Stomach smooth muscle (tissue), 2 donors: ENCODE data around the gene GPR153.

Experiments
- H3K27ac ChIP-seq: one replicate; pipeline ENCODE4 v1.7.0; 2013; ENCODE audit warnings: mild to moderate bottlenecking, low read length, inconsistent platforms
- H3K27me3 ChIP-seq, 2 donors: one replicate each; pipeline ENCODE4 v1.7.0; 2013; ENCODE audit warnings: low read length in 2 of 2; ENCODE audit not compliant: insufficient read depth in 2 of 2, control insufficient read depth in 1 of 2
- H3K36me3 ChIP-seq, 2 donors: one replicate each; pipeline ENCODE4 v1.7.0; 2013; ENCODE audit warnings: low read length in 2 of 2; ENCODE audit not compliant: control insufficient read depth in 2 of 2, insufficient read depth in 2 of 2
- H3K4me1 ChIP-seq: one replicate; pipeline ENCODE4 v1.7.0; 2013; ENCODE audit warnings: low read length; ENCODE audit not compliant: control insufficient read depth, insufficient read depth
- H3K4me3 ChIP-seq, 2 donors: one replicate each; pipeline ENCODE4 v1.7.0; 2013; ENCODE audit warnings: low read length in 2 of 2
- H3K9ac ChIP-seq, 2 donors: one replicate each; pipeline ENCODE4 v1.7.0; 2013; ENCODE audit warnings: low read length in 2 of 2, mild to moderate bottlenecking in 1 of 2
- H3K9me3 ChIP-seq, 2 donors: one replicate each; pipeline ENCODE4 v1.7.0; 2013; ENCODE audit warnings: low read length in 2 of 2; ENCODE audit not compliant: control insufficient read depth in 2 of 2
- donor health status: healthy.
- donor health status: Pancreatic carcinoma.

Gene GPR153

DNA sequence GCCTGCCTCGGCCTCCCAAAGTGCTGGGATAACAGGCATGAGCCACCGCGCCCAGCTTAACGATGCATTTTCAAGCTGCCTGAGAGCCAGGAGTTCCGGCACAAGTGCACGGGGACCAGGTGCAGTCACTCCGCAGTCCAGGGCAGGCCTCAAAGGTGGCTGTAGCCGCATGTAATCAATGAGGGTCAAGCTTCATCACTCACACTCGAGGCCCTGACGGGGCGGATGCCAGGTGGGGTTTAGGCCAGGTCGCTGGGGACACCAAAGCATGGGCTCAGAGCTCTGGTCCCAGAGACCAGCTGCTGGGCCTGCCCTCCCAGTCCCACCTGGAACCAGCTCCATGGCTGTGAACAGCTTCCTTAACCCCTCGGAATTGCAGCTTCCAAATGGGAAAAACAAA, 26.1 kb upstream of the GPR153 start:
- H3K4me1 ChIP-seq, result peaks cover 12% of the 10 kb centered on the region
- no peak overlapping the region for H3K27ac ChIP-seq
- no peak overlapping the region for H3K9ac ChIP-seq
- no peak overlapping the region for H3K4me3 ChIP-seq
- no peaks in the 10 kb centered on the region for H3K36me3 ChIP-seq
- H3K27me3 ChIP-seq, result no peaks in the 10 kb centered on the region
- no peaks in the 10 kb centered on the region for H3K9me3 ChIP-seq

DNA sequence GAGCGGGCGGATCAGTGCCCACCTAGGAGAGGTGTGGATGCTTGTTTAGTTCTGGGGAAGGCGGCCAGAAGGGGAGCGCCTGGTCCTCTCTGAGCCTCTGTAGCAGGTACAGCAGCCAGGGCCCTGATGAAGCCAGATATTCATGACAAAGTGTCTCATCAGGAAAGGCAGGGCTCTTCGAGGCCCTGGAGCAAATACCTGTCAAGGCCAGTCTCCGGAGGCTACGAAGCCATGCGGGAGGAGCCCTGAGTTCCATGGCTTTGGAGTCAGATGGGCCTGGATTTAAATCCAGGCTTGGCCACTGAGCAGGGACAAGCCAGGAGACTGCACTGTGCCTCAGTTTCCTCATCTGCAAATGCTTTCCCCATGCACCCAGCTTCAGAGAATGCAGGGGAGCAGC, 25.4 kb upstream of the GPR153 start:
- Histone ChIP-seq H3K4me3 (no peak overlapping the region), H3K27me3 (no peaks in the 10 kb centered on the region), H3K9ac (no peak overlapping the region), H3K9me3 (no peaks in the 10 kb centered on the region), H3K36me3 (no peaks in the 10 kb centered on the region), H3K4me1 (peaks cover 5% of the 10 kb centered on the region), H3K27ac (no peak overlapping the region)

DNA sequence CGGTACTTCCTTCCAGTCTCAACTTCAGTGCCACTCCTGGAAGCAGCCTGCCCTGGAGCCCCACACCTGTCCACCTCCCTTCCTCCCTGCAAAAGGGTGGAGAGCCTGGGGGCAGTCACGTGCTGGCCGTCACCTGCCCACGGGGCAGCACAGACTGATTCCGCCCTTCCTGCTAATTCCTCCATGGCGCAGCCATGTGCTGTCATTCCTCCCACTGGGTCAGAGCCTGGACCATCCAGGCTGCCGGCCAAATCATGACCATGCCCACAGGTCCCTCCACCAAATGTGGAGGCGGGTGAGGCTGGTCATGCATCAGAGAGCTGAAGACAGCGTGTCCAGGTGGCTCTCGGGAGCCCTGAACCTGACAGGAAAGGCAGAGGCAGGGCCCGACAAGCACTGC, 24.4 kb upstream of the GPR153 start:
- Histone ChIP-seq H3K36me3 (no peaks in the 10 kb centered on the region), H3K4me3 (no peak overlapping the region), H3K27ac (no peak overlapping the region), H3K9me3 (no peaks in the 10 kb centered on the region), H3K27me3 (no peaks in the 10 kb centered on the region), H3K4me1 (peaks cover 5% of the 10 kb centered on the region), H3K9ac (no peak overlapping the region)

DNA sequence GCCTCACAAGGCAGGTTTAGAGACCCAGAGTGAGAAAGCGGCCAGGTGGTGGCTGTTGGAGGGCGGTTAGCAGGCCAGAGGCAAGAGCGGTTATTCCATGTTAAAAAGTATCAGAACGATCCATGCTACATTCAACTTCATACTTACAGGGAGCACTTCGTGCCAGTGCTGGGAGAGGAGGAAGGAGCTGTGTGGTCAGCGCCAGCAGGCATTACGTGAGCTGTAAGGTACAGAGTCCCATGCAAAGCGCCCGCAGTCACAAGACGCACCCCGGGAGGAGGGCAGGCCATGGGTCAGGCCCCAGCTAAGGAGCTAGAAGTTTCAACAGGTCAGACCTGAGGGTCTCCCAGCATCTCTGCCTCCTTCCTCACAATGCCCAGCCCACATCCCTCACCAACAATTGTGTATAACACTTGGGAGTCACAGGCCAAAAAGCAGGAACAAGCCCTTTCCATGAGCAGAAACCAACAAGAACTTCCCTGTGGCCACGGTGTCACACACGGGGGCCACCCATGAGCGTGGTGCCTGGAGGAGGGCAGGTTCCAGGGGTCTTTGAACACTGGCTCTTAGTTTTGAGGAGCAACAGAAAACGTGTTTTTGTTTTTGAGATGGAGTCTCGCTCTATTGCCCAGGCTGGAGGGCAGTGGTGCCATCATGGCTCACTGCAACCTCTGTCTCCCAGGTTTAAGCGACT, 21.8 kb upstream of the GPR153 start:
- Histone ChIP-seq H3K27ac (no peak overlapping the region), H3K9ac (no peak overlapping the region)

DNA sequence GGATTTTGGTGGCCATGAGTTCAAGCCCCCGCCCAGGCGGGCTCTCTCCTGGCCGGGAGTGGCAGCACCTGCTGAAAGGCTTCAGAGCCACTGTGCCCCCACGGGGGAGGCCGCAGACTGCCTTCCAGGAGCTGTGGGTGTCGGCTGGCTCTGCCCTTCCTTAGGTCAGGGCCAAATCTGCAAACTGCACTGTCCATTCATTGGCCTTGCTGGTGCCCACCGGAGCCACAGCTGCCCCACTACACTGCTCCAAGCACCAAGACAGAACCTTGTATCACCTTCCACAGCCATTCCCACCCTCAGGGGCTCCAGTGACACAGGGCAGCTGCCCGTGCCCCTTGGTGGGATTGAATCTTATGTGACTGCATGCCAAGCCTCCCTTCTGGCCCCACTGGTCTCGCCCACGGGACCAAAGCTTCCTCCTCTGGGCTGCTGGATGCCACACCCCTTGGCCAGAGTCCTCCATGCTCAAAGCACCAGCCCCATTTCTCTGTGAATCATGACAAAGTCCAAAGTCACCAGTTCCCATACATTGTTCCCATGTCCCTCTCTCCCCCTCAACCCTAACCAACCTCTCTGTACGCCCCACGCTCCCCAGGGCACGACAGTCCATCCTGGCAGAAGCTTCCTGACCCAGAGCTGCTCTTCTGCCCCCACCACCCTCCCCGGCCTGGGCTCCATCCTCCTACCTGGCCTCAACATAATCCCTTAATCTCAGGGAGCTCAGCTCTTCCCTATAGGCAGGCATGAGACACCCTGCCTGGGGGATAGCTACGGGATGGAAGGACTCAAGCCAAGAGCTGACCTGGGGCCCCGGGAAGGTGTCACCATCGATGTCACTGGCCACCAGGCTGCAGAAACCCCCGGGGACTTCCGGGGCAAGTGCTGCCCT, 20.9 kb upstream of the GPR153 start:
- Histone ChIP-seq H3K9me3 (no peaks in the 10 kb centered on the region), H3K4me3 (no peak overlapping the region), H3K27me3 (no peaks in the 10 kb centered on the region), H3K27ac (no peak overlapping the region), H3K36me3 (no peaks in the 10 kb centered on the region), H3K4me1 (peaks cover 4% of the 10 kb centered on the region), H3K9ac (no peak overlapping the region)

More for the DNA sequence above, 21.8 kb upstream of the GPR153 start:
- no peaks in the 10 kb centered on the region for H3K27me3 ChIP-seq
- H3K9me3 ChIP-seq, result no peaks in the 10 kb centered on the region
- no peaks in the 10 kb centered on the region for H3K4me1 ChIP-seq
- H3K36me3 ChIP-seq, result no peaks in the 10 kb centered on the region
- no peak overlapping the region for H3K4me3 ChIP-seq

DNA sequence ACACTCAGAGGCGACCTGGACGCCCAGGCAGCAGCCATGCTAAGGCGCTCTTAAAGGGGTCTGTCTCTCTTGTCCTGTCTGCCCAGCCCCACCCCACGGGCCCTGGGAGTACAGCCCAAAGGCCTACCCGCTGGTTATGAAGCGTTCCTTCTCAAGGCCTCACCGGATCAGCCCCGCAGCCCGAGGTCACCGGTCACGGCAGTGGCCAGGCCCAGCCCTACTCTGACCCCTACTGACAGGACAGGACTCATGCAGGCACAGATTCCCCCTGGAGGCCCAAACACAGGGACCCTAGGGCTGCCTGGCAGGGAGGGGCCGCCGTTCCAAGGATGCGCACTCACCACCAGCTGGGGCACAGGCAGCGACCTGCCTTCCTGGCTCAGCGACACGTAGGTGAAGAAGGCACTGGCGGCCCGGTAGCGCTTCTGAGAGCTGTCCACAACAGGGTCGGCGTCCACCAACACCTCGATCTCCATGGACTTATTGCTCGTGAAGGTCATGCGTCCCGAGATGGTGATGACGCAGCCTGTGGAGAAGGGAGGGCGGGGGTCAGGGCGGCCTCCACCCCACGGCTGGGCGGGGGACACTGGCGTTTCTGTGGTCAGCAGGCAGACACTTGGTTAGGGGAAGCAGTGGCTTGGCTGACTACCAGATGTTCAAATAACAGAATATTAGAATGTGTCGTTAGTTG, 20.0 kb upstream of the GPR153 start:
- Histone ChIP-seq H3K4me3 (no peak overlapping the region), H3K9me3 (no peaks in the 10 kb centered on the region), H3K9ac (no peak overlapping the region), H3K27ac (no peak overlapping the region), H3K4me1 (peaks cover 12% of the 10 kb centered on the region), H3K27me3 (no peaks in the 10 kb centered on the region), H3K36me3 (no peaks in the 10 kb centered on the region)

DNA sequence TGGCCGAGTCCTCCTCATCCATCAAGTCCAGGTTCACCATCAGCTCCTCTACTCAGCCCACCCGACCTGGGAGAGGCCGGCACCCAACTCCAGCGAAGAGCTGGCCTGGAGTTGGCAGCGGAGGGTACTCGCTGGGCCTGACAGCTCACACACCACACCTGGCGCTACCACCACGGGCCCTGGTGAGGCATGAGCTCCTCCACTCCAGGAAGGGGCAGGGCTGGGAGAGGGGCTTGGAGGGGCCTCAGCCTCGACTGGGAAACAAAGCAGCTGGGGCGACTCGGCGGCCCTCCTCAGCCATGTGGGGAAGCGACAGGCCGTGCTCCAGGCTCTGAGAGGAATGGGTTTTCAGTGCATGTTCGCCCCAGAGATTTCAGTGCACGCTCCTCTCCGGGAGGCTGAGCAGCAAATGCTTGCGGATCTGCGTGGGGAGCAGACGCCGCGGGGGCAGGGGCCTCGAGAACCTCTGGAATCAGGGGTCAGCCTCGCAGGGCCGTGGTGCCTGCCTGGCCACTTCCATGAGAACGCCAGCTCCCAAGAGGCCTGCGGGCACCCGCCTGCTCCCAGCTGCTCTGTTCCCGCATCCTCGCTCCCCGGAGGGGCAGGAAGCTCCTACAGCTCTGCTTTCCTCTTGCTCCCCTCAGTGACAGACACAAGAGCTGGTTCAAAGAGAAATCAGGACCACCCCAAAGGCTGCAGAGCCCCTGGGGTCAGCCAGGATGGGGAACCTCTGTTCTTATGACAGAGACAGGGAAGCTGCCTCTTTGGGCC, 18.9 kb upstream of the GPR153 start:
- Histone ChIP-seq H3K9ac (no peak overlapping the region), H3K4me3 (no peak overlapping the region), H3K9me3 (no peaks in the 10 kb centered on the region), H3K36me3 (no peaks in the 10 kb centered on the region), H3K27ac (no peak overlapping the region), H3K27me3 (no peaks in the 10 kb centered on the region), H3K4me1 (peaks cover 15% of the 10 kb centered on the region)

DNA sequence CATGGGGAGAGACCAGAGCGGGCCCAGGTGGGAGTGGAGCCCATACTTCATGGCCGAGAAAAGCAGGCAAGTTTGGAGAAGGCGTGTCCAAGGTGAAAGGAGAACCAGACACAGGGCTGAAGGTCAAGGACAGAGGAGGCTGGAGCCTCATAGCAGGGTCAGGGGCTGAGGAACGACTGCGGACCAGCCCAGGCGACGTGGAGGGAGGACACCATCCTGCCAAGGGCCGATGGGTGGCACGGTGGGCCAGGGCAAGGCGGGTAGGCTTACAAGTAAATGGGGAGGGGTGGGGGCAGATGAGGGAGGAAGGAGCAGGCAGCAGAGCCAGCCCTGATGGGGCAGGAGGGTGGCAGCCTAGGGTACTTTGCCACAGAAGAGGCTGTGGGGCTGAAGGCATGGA, 18.2 kb upstream of the GPR153 start:
- peaks cover 15% of the 10 kb centered on the region for H3K4me1 ChIP-seq
- no peaks in the 10 kb centered on the region for H3K27me3 ChIP-seq
- H3K9me3 ChIP-seq, result no peaks in the 10 kb centered on the region
- H3K4me3 ChIP-seq, result no peak overlapping the region
- H3K27ac ChIP-seq, result no peak overlapping the region
- no peak overlapping the region for H3K9ac ChIP-seq
- H3K36me3 ChIP-seq, result no peaks in the 10 kb centered on the region

DNA sequence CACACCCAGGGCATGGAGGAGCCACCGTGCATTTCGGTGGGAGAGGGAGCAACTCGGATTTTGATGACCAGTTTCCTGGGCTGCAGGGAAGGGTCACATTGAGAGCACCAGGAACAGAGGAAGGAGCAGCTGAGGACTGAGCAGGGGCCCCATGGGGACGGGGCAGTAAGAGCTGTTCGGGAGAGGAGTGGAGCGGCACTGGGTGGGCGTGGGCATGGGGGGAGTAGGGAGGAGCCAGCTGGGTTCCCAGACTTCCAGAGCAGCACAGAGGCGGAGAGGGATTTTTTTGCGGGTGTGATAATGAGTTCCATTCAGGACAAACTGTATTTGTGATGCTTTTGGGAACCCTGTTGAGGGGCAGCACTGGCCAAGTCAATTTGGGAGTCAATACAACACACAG, 17.4 kb upstream of the GPR153 start:
- no peaks in the 10 kb centered on the region for H3K27me3 ChIP-seq
- H3K27ac ChIP-seq, result no peak overlapping the region
- no peaks in the 10 kb centered on the region for H3K9me3 ChIP-seq
- H3K9ac ChIP-seq, result no peak overlapping the region
- H3K4me1 ChIP-seq, result peaks cover 20% of the 10 kb centered on the region
- no peak overlapping the region for H3K4me3 ChIP-seq
- no peaks in the 10 kb centered on the region for H3K36me3 ChIP-seq

DNA sequence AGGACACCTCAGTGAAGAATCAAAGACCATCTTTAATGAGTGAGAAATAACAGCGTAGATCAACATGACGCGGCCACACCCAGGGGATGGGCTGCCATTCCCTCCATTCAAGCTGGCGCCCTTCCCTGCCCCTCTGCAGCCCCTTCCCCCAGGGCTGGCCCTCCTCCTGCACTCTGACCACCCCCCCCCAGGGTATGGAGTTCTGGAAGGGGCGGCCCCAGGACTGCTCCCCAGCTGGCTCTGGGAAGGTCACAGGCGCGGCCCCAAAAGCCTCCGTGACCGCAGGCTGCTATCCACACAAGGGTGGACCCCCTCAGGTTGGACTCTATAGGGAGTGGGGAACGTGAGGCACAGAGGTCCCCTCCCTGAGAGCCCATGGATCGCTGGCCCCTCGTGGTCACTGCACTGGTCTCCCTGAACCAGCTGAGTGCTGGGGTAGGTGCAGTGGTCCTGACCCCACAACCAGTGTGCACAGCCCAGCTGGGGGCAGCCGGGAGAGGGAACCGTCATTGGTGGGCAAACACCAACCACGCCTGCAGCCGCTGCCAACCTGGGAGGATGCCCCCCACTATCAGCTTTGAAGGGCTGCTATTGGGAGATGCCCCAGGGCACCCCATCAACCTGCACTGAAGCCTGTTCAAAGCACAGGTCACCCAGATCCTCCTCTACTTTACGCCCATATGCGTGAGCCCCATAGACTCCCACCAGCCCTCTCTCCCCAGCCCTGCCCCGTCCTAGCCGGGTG, 16.1 kb upstream of the GPR153 start:
- Histone ChIP-seq H3K27me3 (no peaks in the 10 kb centered on the region), H3K9ac (no peak overlapping the region), H3K4me1 (peaks cover 31% of the 10 kb centered on the region), H3K36me3 (no peaks in the 10 kb centered on the region), H3K27ac (peak overlapping the region; percentile 76), H3K4me3 (peak overlapping the region; percentile 34 to 61), H3K9me3 (no peaks in the 10 kb centered on the region)
